Measurements from ENCODE around the gene MAB21L4. TPM values are rescaled to one million over a fixed set of nuclear protein-coding genes. Genes with fewer than 3 reads are reported as not detected.

The MAB21L4 gene
- total and polyA plus RNA-seq, 2 donors from 2014 or later = 6.1 to 28.5 TPM

DNA sequence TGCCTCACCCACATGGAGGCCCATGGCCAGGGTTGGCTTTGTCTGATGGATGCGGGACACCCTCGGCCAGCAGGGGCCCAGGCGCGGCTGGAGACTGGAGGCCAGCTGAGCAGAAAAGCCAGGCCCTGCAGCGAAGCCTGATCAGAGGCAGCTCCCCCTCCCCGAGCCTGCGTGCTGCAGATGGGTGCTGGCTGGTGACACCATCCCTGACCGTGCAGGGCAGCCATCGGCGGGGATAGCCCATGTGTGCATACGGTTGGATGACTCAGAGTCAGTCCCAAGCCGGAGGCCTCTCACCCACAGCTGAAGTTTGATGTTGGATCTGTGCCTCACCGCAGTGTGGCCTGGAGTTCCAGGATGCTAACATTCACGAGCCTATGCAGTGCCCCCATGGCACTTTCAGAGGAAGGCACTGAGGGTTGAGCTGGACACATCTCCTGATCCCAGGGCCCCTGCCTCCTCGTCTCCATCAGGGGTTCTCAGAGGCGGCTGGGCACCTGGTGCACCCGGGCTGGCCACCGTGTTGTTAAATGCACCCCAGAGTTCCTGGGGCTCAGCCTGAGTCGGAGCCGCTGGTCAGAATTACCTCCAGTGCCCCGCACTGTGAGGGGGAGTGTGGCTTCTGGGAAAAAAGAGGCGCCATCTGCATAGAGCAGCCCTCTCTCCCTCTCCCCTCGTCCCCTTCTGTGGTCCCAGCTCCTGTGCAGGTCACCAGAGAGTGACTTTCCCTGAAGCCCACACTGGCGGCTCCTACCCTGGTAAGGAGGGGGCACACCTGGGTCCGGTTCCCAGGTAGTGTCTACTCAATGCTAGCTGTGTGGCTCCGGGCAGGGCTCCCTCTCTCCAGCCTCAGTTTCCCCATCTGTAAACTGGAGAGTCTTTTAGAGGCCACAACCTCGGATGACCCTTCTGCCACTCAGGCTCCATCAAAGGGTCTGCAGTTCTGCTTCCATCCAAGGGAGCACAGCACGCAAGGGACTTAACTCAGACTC lies 56.5 kb downstream of the MAB21L4 start:
- TF ChIP-seq, protein P1, sequence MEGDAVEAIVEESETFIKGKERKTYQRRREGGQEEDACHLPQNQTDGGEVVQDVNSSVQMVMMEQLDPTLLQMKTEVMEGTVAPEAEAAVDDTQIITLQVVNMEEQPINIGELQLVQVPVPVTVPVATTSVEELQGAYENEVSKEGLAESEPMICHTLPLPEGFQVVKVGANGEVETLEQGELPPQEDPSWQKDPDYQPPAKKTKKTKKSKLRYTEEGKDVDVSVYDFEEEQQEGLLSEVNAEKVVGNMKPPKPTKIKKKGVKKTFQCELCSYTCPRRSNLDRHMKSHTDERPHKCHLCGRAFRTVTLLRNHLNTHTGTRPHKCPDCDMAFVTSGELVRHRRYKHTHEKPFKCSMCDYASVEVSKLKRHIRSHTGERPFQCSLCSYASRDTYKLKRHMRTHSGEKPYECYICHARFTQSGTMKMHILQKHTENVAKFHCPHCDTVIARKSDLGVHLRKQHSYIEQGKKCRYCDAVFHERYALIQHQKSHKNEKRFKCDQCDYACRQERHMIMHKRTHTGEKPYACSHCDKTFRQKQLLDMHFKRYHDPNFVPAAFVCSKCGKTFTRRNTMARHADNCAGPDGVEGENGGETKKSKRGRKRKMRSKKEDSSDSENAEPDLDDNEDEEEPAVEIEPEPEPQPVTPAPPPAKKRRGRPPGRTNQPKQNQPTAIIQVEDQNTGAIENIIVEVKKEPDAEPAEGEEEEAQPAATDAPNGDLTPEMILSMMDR (IDR thresholded peaks at IDR 0.05; ENCODE audit: borderline replicate concordance, extremely low read depth, insufficient read depth) = no peak
- Histone ChIP-seq H3K27ac (ENCODE audit: low read depth in 2 of 2, low read length in 2 of 2) (no peak overlapping the region), H3K36me3 (ENCODE audit: control insufficient read depth in 2 of 3, insufficient read depth in 3 of 3, low read length in 3 of 3) (no peaks in the 10 kb centered on the region), H3K9me3 (ENCODE audit: control insufficient read depth in 2 of 3, insufficient read depth in 1 of 3, low read length in 3 of 3) (no peaks in the 10 kb centered on the region), H3K4me1 (ENCODE audit: control insufficient read depth in 2 of 3, insufficient read depth in 2 of 3, low read depth in 1 of 3, low read length in 3 of 3) (no peaks in the 10 kb centered on the region), H3K4me3 (ENCODE audit: low read length in 3 of 3) (no peak overlapping the region), H3K9ac (ENCODE audit: low read length in 3 of 3) (no peak overlapping the region), H3K27me3 (ENCODE audit: control insufficient read depth, insufficient read depth, low read length) (no peaks in the 10 kb centered on the region)
- peak in 1 of 5 donors; percentile 64 for DNase-seq
- intact Hi-C loops (cut with DNase I) = no loop called here
- no peak for FAIRE-seq

DNA sequence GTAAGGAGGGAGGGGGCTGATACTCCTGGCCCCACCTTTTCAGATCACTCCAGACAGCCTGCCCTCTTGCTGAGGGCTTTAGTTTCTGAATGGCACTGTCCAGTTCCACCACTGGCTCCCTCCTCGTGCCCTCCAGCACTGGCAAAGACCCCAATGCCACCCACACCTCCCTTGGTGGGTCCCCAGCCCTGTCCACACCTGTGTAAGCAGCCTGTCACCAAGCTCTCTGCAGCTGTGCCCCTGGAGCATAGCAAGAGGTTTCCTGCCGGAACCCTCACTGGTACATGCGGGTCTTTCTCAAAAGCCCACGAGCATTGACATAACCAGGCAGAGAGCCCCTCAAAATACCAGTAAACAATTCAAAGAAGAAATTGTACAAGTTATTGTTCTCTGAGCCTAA lies 58.3 kb downstream of the MAB21L4 start:
- H3K27ac ChIP-seq (ENCODE audit: low read depth in 2 of 2, low read length in 2 of 2) = no peak overlapping the region
- H3K4me1 ChIP-seq (ENCODE audit: control insufficient read depth in 2 of 3, insufficient read depth in 2 of 3, low read depth in 1 of 3, low read length in 3 of 3) = no peaks in the 10 kb centered on the region
- no peaks in the 10 kb centered on the region for H3K36me3 ChIP-seq (ENCODE audit: control insufficient read depth in 2 of 3, insufficient read depth in 3 of 3, low read length in 3 of 3)
- no peaks in the 10 kb centered on the region for H3K9me3 ChIP-seq (ENCODE audit: control insufficient read depth in 2 of 3, insufficient read depth in 1 of 3, low read length in 3 of 3)
- H3K9ac ChIP-seq (ENCODE audit: low read length in 3 of 3) = no peak overlapping the region
- H3K27me3 ChIP-seq (ENCODE audit: control insufficient read depth, insufficient read depth, low read length) = no peaks in the 10 kb centered on the region
- no peak for FAIRE-seq
- TF ChIP-seq, protein P1 (IDR thresholded peaks at IDR 0.05; ENCODE audit: borderline replicate concordance, extremely low read depth, insufficient read depth) = no peak
- H3K4me3 ChIP-seq (ENCODE audit: low read length in 3 of 3) = no peak overlapping the region
- no peak for DNase-seq
- intact Hi-C loops (cut with DNase I) = no loop called here

DNA sequence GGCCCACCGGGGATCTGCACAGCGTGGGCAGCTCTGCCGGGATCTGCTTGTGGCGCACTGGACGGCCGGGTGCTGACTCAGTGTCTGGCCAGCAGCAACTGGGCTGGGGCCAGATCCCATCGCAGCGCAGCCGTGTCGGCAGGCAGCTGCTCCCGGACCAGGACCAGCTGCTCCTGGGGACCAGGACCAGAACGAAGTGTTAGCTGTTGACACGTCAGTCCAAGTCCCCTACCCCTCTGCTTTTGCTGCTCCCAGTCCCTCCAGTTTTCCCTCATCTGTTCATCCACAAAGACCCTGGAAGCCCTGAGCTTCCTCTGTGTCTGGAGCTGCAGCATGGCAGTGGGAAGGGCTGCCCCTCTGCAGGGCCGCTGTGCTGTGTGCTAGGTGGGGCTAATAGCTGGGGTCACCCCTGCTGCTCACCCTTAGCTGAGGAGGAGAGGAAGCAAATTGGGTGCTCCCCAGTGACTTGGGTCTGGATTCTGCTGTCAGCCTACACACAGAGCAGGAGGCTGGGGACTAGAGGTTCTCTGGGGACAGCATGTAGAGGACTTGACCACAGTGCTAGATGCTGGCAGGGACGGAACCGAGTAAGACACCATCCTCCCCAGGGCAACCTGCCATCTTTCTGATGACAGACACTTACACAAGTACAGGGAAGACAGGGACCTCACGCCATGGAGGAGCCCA lies 59.0 kb downstream of the MAB21L4 start:
- no peak overlapping the region for H3K4me3 ChIP-seq (ENCODE audit: low read length in 3 of 3)
- TF ChIP-seq, protein P1 (IDR thresholded peaks at IDR 0.05; ENCODE audit: borderline replicate concordance, extremely low read depth, insufficient read depth) = no peak
- intact Hi-C loops (cut with DNase I) = no loop called here
- peaks cover 0 to under 1% (median 0%) of the 10 kb centered on the region in 3 donors for H3K4me1 ChIP-seq (ENCODE audit: control insufficient read depth in 2 of 3, insufficient read depth in 2 of 3, low read depth in 1 of 3, low read length in 3 of 3)
- no peaks in the 10 kb centered on the region for H3K36me3 ChIP-seq (ENCODE audit: control insufficient read depth in 2 of 3, insufficient read depth in 3 of 3, low read length in 3 of 3)
- H3K27ac ChIP-seq (ENCODE audit: low read depth in 2 of 2, low read length in 2 of 2) = no peak overlapping the region
- no peak overlapping the region for H3K9ac ChIP-seq (ENCODE audit: low read length in 3 of 3)
- H3K9me3 ChIP-seq (ENCODE audit: control insufficient read depth in 2 of 3, insufficient read depth in 1 of 3, low read length in 3 of 3) = no peaks in the 10 kb centered on the region
- H3K27me3 ChIP-seq (ENCODE audit: control insufficient read depth, insufficient read depth, low read length) = no peaks in the 10 kb centered on the region
- FAIRE-seq (no peak), DNase-seq (peak in 1 of 5 donors; percentile 86)

Other genes starting within 250 kb of the MAB21L4 start
- gene AQP12B, start 213.3 kb downstream of the MAB21L4 start, total RNA-seq = not detected
- gene AQP12B, start 213.3 kb downstream of the MAB21L4 start, polyA plus RNA-seq (ENCODE audit: insufficient read depth, low read depth, low replicate concordance) = not detected
- not detected for gene AQP12A, start 204.3 kb downstream of the MAB21L4 start, total RNA-seq
- not detected for gene AQP12A, start 204.3 kb downstream of the MAB21L4 start, polyA plus RNA-seq (ENCODE audit: insufficient read depth, low read depth, low replicate concordance)
- 0.54 TPM for gene KIF1A, start 75.9 kb downstream of the MAB21L4 start, total RNA-seq
- 0.58 TPM for gene KIF1A, start 75.9 kb downstream of the MAB21L4 start, polyA plus RNA-seq (ENCODE audit: insufficient read depth, low read depth, low replicate concordance)
- gene AGXT, start 27.3 kb downstream of the MAB21L4 start, total RNA-seq = 0.09 TPM
- 12.5 TPM for gene AGXT, start 27.3 kb downstream of the MAB21L4 start, polyA plus RNA-seq (ENCODE audit: insufficient read depth, low read depth, low replicate concordance)
- 0.13 TPM for gene CROCC2, start 10.2 kb upstream of the MAB21L4 start, total RNA-seq
- gene CROCC2, start 10.2 kb upstream of the MAB21L4 start, polyA plus RNA-seq (ENCODE audit: insufficient read depth, low read depth, low replicate concordance) = not detected
- gene SNED1, start 102.5 kb upstream of the MAB21L4 start, total RNA-seq = 42.1 TPM
- gene SNED1, start 102.5 kb upstream of the MAB21L4 start, polyA plus RNA-seq (ENCODE audit: insufficient read depth, low read depth, low replicate concordance) = 3.0 TPM
- 41.5 TPM for gene MTERF4, start 206.1 kb upstream of the MAB21L4 start, total RNA-seq
- gene MTERF4, start 206.1 kb upstream of the MAB21L4 start, polyA plus RNA-seq (ENCODE audit: insufficient read depth, low read depth, low replicate concordance) = 24.3 TPM

All from kidney (tissue), 14 donors.